Lung microvascular endothelial cell (primary cell): Measurements from ENCODE around the gene TPPP. TPM values are rescaled to one million over a fixed set of nuclear protein-coding genes. Genes with fewer than 3 reads are reported as not detected.

Experiments
- DNase-seq, 2 donors: peaks; one replicate each; pipeline versions ENCODE4 v3.0.0 to v3.0.0-alpha.2; 2010; ENCODE audit warnings: low read depth in 2 of 2
- total RNA-seq: library from RNA; depleted of rRNA; stranded (reverse); fragments of >200 nt; gene quantifications from 2 replicates; pipeline ENCODE4 v1.2.1, GENCODE V29; 2014

The TPPP gene
- total RNA-seq, 1 donor from 2014 or later = under 0.01 TPM

- no peak for DNase-seq
Observed at GRCh38 chr5:626850-627249, 66.3 kb downstream of the TPPP start.

GRCh38 chr5:625516-625915 is 67.6 kb downstream of the TPPP start:
- DNase-seq = no peak

GRCh38 chr5:624951-625230 is 68.3 kb downstream of the TPPP start:
- peak in 1 of 2 donors; percentile 16 for DNase-seq

GRCh38 chr5:624118-624950 is 68.8 kb downstream of the TPPP start:
- no peak for DNase-seq

DNA sequence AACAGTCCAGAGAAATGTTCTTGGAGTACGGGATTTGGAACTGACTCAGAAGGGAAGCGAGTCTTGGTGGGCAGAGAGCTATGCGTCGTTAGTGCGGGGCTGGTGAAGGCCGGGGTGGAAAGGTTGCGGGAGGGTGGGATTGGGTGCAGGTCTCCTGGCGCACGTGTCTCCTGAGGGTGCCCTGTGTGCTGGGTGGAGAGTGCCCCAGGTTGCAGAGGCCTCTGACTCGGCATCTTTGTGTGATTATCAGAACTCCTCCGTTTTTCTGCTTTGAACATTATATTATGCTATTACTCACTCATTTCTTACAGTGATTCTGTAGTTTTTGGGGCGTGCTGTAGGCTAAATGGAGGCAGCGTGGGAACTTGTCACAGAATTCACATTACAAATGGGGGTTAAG is 69.6 kb downstream of the TPPP start:
- no peak for DNase-seq

DNA sequence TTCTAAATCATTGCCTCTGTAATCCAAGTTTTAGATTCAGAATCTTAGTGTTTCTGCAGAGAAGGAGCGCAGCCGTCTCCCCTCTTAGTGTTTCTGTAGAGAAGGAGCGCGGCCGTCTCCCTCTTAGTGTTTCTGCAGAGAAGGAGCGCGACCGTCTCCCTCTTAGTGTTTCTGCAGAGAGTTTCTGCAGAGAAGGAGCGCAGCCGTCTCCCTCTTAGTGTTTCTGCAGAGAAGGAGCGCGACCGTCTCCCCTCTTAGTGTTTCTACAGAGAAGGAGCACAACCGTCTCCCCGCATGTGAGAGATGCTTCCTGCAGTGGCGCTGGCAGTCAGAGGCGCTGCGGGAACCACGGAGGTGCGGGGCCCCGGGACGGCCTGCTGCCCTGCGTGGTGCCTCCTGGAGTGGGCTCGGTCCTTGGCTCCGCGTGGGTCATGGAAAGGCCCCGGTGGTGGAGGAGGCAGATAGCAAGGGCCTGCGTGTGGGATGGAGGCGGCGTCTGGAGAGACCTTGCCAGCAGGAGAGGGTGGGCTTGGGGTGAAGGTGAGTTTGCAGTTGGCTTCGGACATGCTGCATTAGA is 70.1 kb downstream of the TPPP start:
- DNase-seq = no peak

- DNase-seq = no peak
Observed at GRCh38 chr5:622359-622758, 70.8 kb downstream of the TPPP start.

GRCh38 chr5:621341-621761 is 71.8 kb downstream of the TPPP start:
- no peak for DNase-seq

DNA sequence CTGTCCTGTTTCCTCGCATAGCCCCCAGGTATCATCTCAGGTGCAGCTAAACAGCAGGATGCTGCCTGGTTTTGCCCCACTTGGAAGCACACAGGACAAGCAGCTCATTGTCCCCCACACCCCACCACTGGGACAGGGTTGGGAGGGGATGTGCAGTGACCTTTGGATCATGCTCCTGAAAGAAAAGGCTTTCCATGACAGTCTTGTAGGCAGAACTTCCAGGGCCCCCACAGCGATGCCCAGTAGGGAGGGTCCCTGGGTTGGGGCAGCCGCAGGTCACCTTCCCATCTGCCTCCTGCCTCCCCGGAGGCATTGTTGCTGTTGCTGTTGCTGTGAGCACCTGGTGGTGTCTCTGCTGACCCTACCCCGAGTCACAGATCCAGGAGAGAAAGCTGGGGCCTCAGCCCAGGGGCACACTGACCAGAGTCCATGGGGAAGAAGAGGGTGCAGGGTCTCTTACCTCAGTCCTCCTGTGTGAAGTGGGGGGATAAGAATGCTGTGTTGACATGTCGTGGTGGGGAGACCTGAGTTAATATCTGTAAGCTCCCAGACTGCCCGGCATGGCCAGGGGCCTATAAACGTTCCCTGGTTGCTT is 72.5 kb downstream of the TPPP start:
- DNase-seq = no peak

DNA sequence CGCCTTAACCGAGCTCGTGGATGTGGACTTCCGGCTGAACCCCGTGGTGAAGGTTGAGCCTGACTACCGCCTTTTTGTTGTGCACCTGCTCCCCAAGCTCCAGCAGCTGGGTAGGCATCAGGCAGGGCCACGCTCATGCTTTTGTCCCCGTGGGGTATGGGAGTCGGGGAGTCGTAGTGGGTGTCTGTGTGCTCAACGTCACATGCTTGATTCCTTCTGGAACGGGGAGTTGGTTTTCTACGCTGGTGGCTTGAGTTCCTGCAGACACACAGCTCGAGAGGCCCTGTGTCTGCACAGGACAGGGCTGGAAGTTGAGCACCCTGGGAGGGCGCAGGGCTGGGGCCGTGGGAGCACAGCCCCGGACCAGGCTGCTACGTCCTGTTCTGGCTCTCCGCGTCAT is 73.0 kb downstream of the TPPP start:
- DNase-seq = no peak

DNA sequence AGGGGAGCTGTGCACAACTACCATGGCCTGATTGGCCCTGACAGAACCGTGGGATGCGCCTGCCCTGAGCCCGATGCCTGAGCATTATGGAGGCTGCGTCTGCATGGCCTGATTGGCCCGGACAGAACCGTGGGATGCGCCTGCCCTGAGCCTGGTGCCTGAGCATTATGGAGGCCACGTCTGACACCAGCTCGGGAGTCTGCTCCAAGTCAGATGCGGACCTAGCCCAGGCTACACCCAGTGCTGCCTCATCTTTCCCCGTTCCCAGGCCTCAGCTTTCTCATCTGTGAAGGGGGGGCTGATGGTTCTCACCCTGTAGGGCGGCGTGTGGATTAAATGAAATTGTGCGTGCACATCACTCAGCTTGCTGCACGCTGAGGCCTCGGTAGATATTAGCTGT is 73.7 kb downstream of the TPPP start:
- no peak for DNase-seq

GRCh38 chr5:618450-618849 is 74.7 kb downstream of the TPPP start:
- no peak for DNase-seq

DNA sequence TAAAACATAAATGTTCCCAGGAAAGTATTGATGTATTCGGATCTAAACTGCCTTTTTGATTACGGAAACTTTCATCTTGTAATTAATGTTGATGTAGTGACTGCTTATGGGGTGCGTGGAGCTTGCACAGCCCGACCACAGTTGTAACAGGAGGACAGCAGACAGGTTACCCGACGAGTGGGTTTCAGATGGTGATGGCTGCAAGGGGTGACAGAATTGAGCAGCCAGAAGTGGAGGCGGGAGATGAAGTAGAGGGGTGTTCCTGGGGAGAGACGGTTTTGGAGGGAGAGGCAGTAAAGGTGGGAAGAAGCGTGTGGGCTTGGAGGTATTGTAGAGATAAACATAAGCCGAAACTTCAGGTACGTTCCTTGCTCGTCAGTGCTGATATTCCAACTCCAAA is 75.3 kb downstream of the TPPP start:
- no peak for DNase-seq

- peak in 1 of 2 donors; percentile 17 for DNase-seq
Observed at GRCh38 chr5:616484-617039, 76.6 kb downstream of the TPPP start.

DNA sequence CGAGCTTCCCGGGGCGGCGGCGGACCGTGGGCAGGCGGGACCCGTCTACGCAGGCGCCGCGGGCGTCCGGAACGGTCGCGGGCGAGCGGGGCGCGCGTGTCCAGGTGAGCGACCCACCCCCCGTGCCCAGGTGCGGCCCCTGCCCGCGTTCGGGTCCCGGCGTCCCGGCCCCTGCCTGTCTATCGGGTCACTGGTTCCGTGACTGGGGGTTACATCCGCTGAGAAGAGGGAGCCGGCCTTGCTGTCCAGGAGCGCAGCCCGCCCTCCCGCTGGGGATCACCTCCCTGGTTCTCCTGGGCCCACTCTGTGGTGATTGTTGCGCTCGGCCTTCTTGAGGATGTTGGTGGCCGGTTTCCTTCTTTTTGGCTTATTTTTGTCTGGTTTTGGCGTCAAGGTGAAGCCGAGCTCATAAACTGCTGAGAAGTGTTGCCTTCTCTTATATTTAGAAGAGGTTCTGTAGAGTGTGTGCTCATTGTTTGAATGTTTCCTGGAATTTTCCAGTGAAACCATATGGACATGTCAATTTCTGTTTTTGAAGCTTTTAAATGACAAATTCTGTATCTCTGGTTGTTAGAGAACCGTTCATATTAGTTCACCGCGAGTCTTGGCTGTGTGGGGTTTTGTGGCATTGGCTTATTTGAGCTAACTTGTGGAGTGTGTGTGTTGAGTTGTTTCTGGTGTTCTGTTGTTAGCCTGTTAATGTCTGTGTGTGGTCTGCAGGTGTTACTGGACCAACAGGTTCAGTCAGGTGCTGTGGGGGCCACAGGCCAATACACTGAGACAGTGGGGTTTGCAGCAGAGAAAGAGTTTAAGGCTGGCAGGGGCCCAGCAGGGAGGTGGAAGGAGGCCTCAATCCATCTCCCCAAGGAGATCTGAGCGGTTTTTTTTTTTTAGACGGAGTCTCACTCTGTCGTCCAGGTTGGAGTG is 80.4 kb downstream of the TPPP start:
- peak; percentile 14 to 25 for DNase-seq

DNA sequence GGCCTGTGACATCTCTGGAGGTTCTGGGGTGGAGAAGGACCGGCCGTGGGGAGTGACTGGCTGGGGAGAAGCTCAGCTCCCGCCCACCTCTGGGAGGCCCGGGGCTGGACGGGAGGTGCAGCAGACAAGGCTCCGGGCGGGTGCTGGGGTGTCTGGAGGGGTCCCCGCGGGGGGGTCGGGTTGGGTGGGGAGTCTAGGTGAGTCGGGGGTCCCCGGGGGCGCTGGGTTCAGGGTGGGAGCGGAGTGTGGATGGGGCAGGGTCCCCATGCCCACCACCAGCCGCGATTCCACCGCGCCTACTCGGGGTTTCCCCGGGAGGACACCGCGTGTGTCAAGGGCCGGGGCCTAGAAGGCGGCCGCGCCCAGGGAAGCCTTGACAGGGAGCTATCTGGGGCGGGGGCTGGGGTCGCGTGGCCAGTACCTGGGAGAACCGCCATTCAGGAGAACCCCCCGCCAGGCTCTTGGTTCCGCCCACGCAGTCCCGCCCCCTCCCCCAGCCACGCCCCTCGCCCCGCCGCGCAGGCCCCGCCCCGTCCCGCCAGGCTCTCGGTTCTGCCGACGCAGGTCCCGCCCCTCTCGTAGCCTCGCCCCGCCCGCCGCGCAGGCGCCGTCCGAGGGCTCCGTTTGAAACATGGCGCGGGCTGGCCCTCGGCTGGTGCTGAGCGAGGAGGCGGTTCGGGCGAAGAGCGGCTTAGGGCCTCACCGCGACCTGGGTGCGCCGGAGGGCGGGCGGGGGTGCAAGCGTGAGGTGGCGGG is 81.2 kb downstream of the TPPP start, which contains the start of gene CEP72:
TSS of gene CEP72 (plus strand) at position 610 of the 756 bp plus-strand sequence. CDS start at position 632, 22 bp downstream.
- DNase-seq = peak; percentile 89 to 92

- DNase-seq = no peak
Observed at GRCh38 chr5:610744-611730, 82.1 kb downstream of the TPPP start.

DNA sequence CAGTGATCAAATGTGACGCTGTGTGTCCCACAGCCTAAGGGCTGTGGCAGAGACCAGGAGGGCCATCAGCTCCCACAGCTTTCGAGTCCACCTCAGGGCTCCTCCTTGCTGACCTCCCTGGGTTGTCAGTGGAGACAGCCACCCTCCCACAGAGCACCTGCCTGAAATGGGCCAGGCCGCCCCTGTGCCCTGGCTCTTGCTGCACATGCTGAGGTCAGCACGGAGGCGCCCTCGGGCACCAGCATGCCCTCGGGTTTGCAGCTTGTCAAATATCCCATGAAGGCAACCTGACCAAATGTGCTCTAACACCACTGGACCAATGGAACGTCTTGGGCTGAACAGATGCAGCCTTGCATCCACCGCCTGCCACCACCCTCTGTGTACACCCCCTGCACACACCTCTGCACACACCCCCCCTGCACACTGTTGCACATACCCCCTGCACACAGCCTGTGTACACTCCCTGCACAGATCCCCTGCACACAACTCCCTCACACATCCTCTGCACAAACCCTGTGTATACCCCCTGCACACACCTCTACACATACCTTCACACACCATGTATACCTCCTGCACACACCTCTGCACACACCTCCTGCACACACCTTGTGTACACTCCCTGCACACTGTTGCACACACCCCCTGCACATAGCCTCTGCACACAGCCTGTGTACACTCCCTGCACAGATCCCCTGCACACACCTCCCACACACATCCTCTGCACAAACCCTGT is 83.0 kb downstream of the TPPP start:
- no peak for DNase-seq
